T-helper 17 cell (primary cell): ENCODE results near the gene UGP2. TPM values are rescaled to one million over a fixed set of nuclear protein-coding genes. Genes with fewer than 3 reads are reported as not detected.
"Not testable (repeated sequence)": the region's sequence is repeated elsewhere in the genome, so short reads cannot be mapped to it uniquely, and the experiment has no call there.

Experiments
- ATAC-seq: fragments of 150-1000 bp; cut with Tn5 transposase; 2 replicates; pipeline ENCODE4 v1.10.0; 2021; ENCODE audit warnings: mild to moderate bottlenecking, moderate library complexity
- DNase-seq, 3 donors: peaks; one replicate each; pipeline versions ENCODE4 v3.0.0 to v3.0.0-alpha.2; 2020 to 2021
- H3K9me3 ChIP-seq: one replicate; pipeline ENCODE4 v1.7.0; 2013; ENCODE audit warnings: low read length, mild to moderate bottlenecking; ENCODE audit not compliant: control insufficient read depth, poor library complexity, severe bottlenecking
- H3K27ac Mint-ChIP-seq: one replicate; pipeline ENCODE4 v1.8.0; 2022; ENCODE audit warnings: mild to moderate bottlenecking, moderate library complexity, mixed read lengths
- H3K27me3 Mint-ChIP-seq: one replicate; pipeline ENCODE4 v1.8.0; 2022; ENCODE audit warnings: mixed read lengths
- H3K36me3 Mint-ChIP-seq: one replicate; pipeline ENCODE4 v1.8.0; 2022; ENCODE audit warnings: low read depth, mixed read lengths
- H3K4me1 Mint-ChIP-seq: one replicate; pipeline ENCODE4 v1.8.0; 2022; ENCODE audit warnings: mild to moderate bottlenecking, mixed read lengths
- H3K4me3 Mint-ChIP-seq: one replicate; pipeline ENCODE4 v1.8.0; 2022; ENCODE audit warnings: mild to moderate bottlenecking, moderate library complexity, mixed read lengths
- total RNA-seq, 4 donors: library from RNA in 2 of 4; stranded (reverse) in 2 of 4; gene quantifications; one replicate each; pipeline ENCODE4 v1.2.3 and lab custom pipeline; 2022 to 2026

Gene UGP2
- total RNA-seq, result 10 to 100 TPM; 68.7 to 82.7 TPM
- total RNA-seq (lab: John Stamatoyannopoulos, UW), result 73.6 to 99.3 reads per million in 2 donors

DNA sequence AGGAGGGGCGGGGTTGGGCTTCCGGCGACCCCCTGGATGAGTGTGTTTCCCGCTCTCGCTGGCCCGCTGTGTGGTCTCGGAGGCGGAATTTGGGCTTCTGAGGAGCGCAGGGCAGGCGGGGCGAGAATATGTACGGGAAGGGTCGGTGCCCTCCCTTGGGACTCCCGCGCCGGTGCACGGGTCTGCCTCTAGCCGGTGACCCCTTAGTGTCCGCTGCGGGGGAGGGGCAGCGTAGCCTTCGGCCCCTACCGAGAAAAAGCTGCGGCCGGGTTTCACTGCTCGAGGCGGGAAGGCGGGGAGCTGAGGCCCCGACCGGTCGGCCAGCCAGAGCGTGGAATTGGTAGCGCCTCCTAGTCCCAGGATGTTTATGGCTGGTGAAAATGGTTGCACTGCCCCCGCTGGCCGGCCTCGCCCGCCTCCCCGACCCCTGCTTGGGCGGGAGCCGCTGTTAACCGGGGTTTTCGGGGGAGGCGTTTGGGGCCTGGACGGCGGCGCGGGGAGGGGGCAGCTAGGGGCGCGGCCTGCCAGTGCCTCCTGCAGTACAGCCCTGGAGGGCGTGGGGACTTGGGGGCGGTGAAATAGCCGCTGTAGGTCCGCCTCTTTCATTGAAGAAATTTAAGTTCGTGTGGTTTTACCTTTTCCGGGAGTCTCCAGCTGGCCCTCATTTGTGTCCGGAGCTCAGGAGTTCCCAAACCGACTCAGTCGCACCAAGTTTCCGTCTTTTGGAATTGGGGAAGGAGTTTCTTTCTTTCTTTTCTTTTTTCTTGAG lies at the start of gene UGP2:
TSS of gene UGP2 (plus strand) at position 643 of the 769 bp plus-strand sequence. CDS start 290 bp downstream, outside the sequence.
- Mint-ChIP-seq H3K36me3 (no peaks in the 10 kb centered on the region), H3K27me3 (no peaks in the 10 kb centered on the region), H3K4me1 (peaks cover 49% of the 10 kb centered on the region), H3K27ac (peak within 1 kb of the TSS; percentile 97), H3K4me3 (peak within 1 kb of the TSS; percentile 99)
- DNase-seq (peak; percentile 75 to 83 (median 81)), ATAC-seq (peak; percentile 72)
- H3K9me3 ChIP-seq, result no peaks in the 10 kb centered on the region

DNA sequence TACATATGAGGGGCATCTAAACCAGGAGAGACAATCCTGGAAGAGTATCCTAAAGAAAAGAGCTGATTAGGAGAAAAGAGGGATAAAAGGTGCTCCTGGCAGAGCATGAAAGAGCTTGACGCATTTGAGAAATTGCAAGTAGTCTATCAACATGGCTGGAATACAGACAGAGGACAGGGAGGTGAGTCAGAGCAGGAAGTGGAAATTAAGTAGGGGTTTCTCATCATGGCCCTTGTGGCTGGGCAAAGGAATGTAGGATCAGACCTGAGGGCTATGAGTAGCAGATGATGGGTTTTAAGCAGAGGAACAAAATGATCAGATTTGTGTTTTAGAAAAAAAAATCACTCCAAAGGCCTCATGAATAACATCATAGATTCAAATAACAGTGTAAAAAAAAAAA lies 49.2 kb upstream of the UGP2 start:
- H3K27me3 Mint-ChIP-seq, result peaks cover 7% of the 10 kb centered on the region
- no peaks in the 10 kb centered on the region for H3K9me3 ChIP-seq
- DNase-seq (no peak), ATAC-seq (no peak)
- H3K27ac Mint-ChIP-seq, result no peak overlapping the region
- H3K4me1 Mint-ChIP-seq, result no peaks in the 10 kb centered on the region
- H3K36me3 Mint-ChIP-seq, result peaks cover 2% of the 10 kb centered on the region
- no peak overlapping the region for H3K4me3 Mint-ChIP-seq

DNA sequence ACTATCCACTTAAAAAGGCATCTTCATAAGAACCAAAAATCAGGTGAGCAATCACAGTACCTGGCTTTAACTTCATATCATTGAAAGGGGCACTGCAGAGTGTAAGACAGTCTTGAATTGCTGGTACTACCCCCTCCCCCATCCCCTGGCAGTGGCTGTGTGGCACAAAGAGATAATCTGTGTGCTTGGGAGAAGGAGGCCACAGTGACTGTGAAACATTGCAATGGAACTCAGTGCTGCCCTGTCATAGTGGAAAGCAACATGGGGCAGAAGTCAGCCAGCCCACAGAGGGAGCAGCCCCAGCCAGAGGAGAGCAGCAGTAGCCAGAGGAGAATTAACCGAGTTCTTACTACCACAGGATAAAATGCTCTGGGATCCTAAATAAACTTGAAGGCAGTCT lies 45.3 kb upstream of the UGP2 start:
- ATAC-seq, result no peak
- no peaks in the 10 kb centered on the region for H3K36me3 Mint-ChIP-seq

DNA sequence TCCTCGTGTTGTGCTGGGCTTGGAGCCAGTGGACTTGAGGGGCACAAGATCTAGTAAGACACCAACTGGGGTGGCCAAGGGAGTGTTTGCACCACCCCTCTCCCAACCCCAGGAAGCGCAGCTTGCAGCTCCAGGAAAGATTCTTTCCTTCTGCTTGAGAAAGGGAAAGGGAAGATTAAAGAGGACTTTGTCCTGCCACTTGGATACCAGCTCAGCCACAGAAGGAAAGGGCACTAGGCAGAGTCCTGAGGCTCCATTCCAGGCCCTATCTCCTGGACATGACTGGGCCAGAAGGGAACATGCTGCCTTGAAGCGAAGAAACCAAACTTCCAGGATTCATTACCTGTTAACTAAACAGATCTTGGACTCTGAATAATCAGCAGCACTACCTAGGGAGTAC lies 44.9 kb upstream of the UGP2 start:
- Mint-ChIP-seq H3K4me3 (no peak overlapping the region), H3K27ac (no peak overlapping the region), H3K27me3 (no peaks in the 10 kb centered on the region), H3K4me1 (no peaks in the 10 kb centered on the region), H3K36me3 (no peaks in the 10 kb centered on the region)
- no peak for DNase-seq
- no peak for ATAC-seq
- H3K9me3 ChIP-seq, result no peaks in the 10 kb centered on the region

More for the DNA sequence above, 45.3 kb upstream of the UGP2 start:
- no peaks in the 10 kb centered on the region for H3K9me3 ChIP-seq
- H3K27me3 Mint-ChIP-seq, result no peaks in the 10 kb centered on the region
- H3K27ac Mint-ChIP-seq, result peak overlapping the region; percentile 3
- no peak for DNase-seq
- no peaks in the 10 kb centered on the region for H3K4me1 Mint-ChIP-seq
- H3K4me3 Mint-ChIP-seq, result no peak overlapping the region

DNA sequence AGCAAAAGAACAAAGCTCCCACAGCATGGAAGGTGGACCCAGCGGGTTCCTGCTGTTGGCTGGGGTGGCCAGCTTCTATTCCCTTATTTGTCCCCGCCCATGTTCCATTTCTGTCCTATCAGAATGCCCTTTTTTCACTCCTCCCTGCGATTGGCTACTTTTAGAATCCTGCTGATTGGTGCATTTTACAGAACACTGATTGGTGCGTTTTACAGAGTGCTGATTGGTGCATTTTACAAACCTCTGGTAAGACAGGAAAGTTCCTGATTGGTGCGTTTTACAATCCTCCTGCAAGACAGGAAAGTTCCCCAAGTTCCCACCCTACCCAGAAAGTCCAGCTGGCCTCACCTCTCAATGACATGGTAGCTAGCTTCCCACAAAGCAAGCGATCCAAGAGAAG lies 40.2 kb upstream of the UGP2 start:
- no peaks in the 10 kb centered on the region for H3K4me1 Mint-ChIP-seq
- H3K27me3 Mint-ChIP-seq, result no peaks in the 10 kb centered on the region
- H3K9me3 ChIP-seq, result no peaks in the 10 kb centered on the region
- no peak for DNase-seq
- H3K36me3 Mint-ChIP-seq, result no peaks in the 10 kb centered on the region
- no peak overlapping the region for H3K27ac Mint-ChIP-seq
- no peak overlapping the region for H3K4me3 Mint-ChIP-seq
- no peak for ATAC-seq

DNA sequence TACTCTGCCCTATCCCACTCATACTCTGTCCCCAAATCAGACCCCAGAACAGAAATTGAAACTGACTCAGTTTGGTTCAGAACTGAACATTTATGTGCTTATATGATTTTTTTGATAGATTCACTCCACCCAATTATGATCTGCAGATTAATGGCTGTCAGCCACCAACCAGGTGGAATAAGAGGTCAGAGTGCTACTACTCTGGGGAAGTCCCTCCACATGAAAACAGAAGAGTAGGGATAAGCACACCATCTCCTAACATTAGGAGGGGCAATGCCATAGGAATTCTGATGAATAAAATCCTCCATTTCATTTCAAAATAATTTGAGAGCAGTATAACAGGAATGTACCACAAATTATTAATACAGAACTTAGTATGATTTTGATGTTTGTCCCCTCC lies 36.3 kb upstream of the UGP2 start:
- H3K27me3 Mint-ChIP-seq, result no peaks in the 10 kb centered on the region
- H3K4me3 Mint-ChIP-seq, result no peak overlapping the region
- no peak for DNase-seq
- H3K9me3 ChIP-seq, result no peaks in the 10 kb centered on the region
- ATAC-seq, result no peak
- no peak overlapping the region for H3K27ac Mint-ChIP-seq
- H3K4me1 Mint-ChIP-seq, result no peaks in the 10 kb centered on the region
- H3K36me3 Mint-ChIP-seq, result no peaks in the 10 kb centered on the region

DNA sequence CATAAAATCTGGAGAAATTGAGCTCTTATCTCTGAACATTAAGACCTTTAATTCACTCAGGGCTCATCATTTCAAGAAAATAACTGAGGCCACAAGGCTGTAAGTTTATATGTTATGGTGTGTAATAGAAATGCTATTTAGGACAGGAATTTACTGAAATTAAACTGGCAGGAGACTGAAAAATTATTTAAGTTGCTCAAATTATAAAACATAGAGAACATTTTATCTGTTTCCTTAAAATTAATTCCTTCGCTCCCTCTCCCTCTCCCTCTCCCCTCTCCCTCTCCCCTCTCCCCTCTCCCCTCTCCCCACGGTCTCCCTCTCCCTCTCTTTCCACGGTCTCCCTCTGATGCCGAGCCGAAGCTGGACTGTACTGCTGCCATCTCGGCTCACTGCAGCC lies 33.7 kb upstream of the UGP2 start:
- H3K27ac Mint-ChIP-seq, H3K4me3 Mint-ChIP-seq, DNase-seq, H3K4me1 Mint-ChIP-seq, H3K27me3 Mint-ChIP-seq, H3K9me3 ChIP-seq, H3K36me3 Mint-ChIP-seq, ATAC-seq: not testable (repeated sequence)

DNA sequence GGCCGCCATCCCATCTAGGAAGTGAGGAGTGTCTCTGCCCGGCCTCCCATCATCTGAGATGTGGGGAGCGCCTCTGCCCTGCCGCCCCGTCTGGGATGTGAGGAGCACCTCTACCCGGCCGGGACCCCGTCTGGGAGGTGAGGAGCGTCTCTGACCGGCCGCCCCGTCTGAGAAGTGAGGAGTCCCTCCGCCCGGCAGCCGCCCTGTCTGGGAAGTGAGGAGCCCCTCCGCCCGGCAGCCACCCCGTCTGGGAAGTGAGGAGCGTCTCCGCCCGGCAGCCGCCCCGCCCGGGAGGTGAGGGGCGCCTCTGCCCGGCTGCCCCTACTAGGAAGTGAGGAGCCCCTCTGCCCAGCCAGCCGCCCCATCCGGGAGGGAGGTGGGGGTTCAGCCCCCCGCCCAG lies 32.8 kb upstream of the UGP2 start:
- not testable (repeated sequence) for DNase-seq, H3K9me3 ChIP-seq, H3K36me3 Mint-ChIP-seq, H3K4me1 Mint-ChIP-seq, H3K27me3 Mint-ChIP-seq, H3K4me3 Mint-ChIP-seq, ATAC-seq, H3K27ac Mint-ChIP-seq

DNA sequence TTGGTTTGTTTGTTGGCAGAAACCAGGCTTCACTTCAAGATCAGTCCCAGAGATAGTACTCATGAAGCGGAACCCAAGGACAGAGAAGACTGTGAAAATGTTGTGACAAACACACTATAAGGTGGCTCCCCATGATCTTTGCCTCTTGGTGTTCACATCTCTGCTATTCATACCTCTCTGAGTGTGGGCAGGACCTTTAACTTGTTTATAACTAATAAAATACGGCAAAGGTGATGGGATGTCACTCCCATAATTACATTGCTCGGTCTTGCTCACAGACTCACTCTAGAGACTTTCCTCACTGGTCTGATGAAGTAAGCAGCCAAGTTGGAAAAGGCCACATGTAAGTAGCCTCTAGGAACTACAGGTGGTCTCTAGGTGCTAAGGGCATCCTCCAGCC lies 30.6 kb upstream of the UGP2 start:
- Mint-ChIP-seq H3K4me3 (no peak overlapping the region), H3K27ac (no peak overlapping the region), H3K27me3 (no peaks in the 10 kb centered on the region), H3K4me1 (no peaks in the 10 kb centered on the region), H3K36me3 (no peaks in the 10 kb centered on the region)
- DNase-seq (no peak), ATAC-seq (no peak)
- no peaks in the 10 kb centered on the region for H3K9me3 ChIP-seq

DNA sequence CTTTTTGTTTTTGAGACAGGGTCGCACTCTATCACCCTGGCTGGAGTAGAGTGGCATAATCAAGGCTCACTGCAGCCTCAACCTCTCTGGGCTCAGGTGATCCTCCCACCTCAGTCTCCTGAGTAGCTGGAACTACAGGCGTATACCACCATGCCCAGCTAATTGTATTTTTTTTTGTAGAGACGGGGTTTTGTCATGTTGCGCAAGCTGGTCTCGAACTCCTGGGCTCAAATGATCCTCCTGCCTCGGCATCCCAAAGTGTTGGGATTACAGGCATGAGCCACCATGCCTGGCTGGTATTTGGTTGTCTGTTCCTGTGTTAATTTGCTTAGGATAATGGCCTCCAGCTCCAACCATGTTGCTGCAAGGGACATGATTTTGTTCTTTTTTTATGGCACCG lies 29.8 kb upstream of the UGP2 start:
- not testable (repeated sequence) for H3K4me3 Mint-ChIP-seq, ATAC-seq, H3K36me3 Mint-ChIP-seq, H3K9me3 ChIP-seq, DNase-seq, H3K27ac Mint-ChIP-seq, H3K4me1 Mint-ChIP-seq, H3K27me3 Mint-ChIP-seq

DNA sequence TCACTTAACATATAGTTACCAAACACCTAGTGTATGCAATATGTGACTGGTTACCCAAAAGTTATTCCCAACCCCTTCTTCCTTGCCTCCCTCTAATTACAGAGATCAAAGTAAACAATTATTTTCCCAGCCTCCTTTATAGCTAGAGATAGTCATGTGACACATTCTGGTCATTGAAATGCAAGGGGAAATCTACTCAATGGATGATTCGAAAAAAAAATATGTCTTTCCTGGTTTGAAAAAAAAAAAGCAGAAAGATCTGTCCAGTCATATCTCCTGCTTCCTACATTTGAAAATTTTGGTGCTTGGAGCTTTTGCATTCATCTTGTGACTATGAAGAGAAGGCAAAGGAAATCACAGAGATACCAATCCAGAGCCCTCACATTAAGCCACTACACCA lies 27.6 kb upstream of the UGP2 start:
- no peaks in the 10 kb centered on the region for H3K27me3 Mint-ChIP-seq
- no peaks in the 10 kb centered on the region for H3K9me3 ChIP-seq
- DNase-seq (no peak), ATAC-seq (no peak)
- H3K4me3 Mint-ChIP-seq, result no peak overlapping the region
- H3K27ac Mint-ChIP-seq, result no peak overlapping the region
- H3K4me1 Mint-ChIP-seq, result no peaks in the 10 kb centered on the region
- no peaks in the 10 kb centered on the region for H3K36me3 Mint-ChIP-seq

DNA sequence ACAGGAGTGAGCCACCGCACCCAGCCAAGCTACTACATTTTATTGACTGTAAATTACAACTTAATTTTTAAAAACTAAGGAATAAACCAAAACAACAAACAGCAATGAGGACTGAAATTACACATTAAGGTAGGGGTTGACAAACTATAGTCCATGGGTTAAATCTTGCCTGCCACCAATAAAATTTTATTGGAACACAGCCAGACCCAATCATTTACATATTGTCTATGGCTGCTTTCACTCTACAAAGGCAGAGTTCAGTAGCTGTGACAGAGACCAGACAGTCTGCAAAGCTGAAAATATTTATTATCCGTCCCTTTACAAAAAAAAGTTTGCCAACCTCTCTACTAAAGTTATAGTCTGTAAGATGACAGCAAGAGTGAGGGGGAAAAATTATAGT lies 24.3 kb upstream of the UGP2 start:
- DNase-seq, result no peak
- Mint-ChIP-seq H3K36me3 (no peaks in the 10 kb centered on the region), H3K4me1 (peaks cover 5% of the 10 kb centered on the region), H3K27me3 (no peaks in the 10 kb centered on the region), H3K27ac (no peak overlapping the region), H3K4me3 (no peak overlapping the region)
- H3K9me3 ChIP-seq, result no peaks in the 10 kb centered on the region
- no peak for ATAC-seq

DNA sequence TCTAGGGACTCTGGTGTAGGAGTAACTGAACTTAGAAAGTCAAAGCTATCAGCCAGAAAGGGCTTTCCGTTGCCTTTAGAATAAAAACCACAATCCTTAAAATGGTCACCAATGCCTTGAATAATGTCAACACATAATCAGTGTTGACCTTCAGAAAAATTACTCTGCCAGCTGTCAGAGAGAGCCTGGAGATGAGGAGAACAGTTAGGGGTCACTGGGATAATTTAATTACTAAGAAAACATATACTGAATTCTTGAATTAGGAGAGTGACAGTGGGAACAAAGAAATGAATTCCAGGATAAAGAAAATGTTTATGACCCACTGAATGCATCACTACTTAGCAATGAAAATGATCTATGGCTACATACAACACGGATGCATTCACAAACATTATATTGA lies 23.4 kb upstream of the UGP2 start:
- Mint-ChIP-seq H3K4me1 (peaks cover 5% of the 10 kb centered on the region), H3K4me3 (no peak overlapping the region), H3K27me3 (peaks cover under 1% of the 10 kb centered on the region), H3K27ac (no peak overlapping the region), H3K36me3 (no peaks in the 10 kb centered on the region)
- DNase-seq, result no peak
- no peaks in the 10 kb centered on the region for H3K9me3 ChIP-seq
- ATAC-seq, result no peak

DNA sequence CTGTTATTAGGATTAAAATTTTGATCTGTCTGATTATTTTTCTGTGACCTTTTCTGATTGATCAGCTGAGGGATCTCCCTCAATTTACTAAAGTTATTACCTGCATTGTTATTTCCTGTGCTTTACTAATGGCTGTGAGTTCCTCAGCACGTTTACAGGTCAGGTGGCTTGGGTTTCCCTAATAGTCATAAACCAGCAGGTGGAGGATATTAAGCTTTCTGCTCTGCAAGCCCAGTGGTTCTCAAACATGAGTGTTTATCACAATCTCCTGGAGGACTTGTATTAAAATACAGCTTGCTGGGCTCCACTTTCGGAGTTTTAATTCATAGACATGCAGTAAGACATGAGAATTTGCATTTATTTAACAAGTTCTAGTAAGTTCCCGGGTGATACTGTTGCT lies 22.4 kb upstream of the UGP2 start:
- no peak for DNase-seq
- H3K9me3 ChIP-seq, result no peaks in the 10 kb centered on the region
- Mint-ChIP-seq H3K36me3 (no peaks in the 10 kb centered on the region), H3K4me3 (no peak overlapping the region), H3K4me1 (peaks cover 5% of the 10 kb centered on the region), H3K27ac (no peak overlapping the region), H3K27me3 (peaks cover 9% of the 10 kb centered on the region)
- no peak for ATAC-seq
